GM18526 (cell line): ENCODE measurements around the gene TXNRD3.

Source experiments
- POLR2A ChIP-seq: IDR thresholded peaks from 3 replicates; pipeline ENCODE4 v1.6.1; 2011; ENCODE audit not compliant: insufficient read length; ENCODE audit errors: extremely low read depth

The TXNRD3 gene

DNA sequence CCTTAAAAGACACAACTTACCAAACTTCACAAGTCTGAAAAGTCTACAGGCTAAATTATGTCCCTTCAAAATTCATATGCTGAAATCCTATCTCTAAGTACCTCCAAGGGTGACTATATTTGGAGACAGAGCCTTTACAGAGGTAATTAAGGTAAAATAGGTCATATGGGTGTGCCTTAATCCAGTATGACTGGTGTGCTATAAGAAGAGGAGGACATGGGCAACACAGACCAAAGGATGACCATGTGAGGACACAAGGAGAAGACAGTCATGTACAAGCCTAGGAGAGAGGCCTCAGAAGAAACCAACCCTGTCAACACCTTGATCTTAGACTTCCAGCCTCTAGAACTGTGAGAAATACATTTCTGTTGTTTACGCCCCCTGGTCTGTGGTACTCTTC lies 32.2 kb downstream of the TXNRD3 start:
- no peak for TF ChIP-seq POLR2A

DNA sequence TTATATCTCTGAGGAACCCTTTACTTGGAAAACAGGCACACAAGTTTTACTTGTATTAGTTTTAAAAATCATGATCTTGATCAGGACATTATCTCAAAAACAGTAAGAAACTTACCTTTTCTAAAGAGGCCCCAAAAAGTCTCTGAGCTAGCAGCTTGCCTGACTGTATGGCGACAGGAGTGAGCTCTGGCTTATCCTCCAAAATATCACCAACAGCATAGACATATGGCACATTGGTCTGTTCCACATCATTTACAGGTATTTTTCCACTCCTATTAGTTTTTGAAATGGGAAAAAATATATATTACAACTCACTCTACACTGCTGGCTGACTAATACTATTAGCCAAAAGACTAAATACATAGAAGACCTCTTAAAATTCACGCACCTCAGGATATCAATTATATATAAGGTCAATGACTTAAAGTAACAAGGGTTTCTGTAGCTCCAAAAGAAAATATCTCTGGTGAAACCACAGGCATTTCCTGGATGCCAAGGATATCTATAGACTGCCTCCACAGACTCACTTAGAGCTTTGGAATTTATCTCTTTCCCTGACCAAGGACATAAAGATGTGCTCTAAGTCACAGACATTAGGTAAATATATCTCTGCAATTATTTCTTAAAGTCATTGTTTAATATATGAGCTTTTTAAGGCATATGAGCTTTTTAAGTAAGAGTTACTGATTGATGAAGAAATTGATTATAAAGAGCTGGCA lies 33.1 kb downstream of the TXNRD3 start:
- TF ChIP-seq POLR2A, result no peak

DNA sequence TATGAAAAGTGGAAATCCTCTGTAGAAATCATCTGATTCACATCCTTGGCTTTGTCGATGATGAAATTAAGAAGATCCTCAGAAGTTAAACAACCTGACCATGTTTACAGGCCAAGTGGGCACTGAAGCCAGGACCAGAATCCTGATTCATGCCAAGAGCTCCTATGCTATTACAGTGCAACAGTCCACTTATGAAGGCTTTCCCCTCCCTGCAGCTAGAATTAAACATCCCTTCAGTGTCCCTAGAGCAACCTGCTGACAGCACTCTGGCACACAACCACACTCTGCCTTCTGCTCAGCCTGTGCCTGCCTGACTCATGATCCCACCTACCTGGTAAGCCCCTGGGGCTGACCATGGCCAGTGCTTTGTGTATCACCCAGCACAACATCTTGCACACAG lies 33.8 kb downstream of the TXNRD3 start:
- no peak for TF ChIP-seq POLR2A

DNA sequence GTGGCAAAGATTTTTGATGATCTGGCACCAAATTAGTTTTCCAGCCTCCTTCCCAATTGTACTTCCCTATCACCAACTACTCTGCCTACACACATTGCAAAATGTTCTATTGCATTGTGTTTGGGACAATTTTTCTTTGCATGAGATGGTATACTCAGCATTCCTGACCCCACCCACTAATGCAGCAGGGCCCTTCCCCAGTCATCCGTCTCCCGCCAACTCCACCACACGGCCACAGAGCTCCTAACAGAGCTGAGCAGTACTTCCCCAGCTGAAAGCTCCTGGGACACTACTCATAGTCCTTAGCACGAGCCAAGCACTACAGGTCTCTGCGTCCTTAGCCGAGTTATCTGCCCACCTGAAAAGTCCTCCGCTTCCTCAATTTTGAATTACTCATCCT lies 34.2 kb downstream of the TXNRD3 start:
- TF ChIP-seq POLR2A, result no peak

DNA sequence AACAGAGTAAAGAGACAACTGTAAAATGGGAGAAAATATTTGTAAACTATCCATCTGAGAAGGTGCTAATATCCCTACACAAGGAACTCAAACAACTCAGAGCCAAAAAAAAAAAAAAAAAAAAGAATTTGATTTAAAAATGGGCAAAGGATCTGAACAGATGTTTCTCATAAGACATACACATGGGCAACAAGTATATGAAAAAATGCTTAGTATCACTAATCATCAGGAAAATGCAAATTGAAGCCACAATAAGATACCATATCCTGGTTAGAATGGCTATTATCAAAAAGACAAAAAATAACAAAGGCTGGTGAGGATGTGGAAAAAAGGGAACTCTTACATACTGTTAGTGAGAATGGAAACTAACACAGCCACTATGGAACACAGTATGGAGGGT lies 36.2 kb downstream of the TXNRD3 start:
- TF ChIP-seq POLR2A, result no peak

GRCh38 chr3:126618021-126618420 lies 36.9 kb downstream of the TXNRD3 start:
- no peak for TF ChIP-seq POLR2A

- TF ChIP-seq POLR2A, result no peak
Measured at GRCh38 chr3:126617571-126617970, 37.4 kb downstream of the TXNRD3 start.

DNA sequence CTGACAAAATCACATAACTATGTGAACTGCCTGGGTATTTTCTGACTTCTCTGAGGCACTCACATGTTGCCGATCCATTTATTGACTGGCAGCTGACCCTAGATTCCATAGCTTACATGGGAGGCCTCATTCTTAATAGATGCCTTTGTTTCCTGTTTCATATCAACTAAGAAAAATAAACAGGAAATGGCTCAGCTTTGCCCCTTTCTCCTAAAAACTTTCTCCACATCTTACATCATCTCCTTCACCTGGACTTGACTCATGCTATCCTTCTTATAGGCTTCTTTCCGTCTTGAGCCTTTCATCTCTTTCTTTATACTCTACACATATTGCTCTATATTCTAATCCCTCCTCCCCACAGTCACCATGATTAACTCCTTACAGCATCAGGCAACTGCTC lies 38.0 kb downstream of the TXNRD3 start:
- TF ChIP-seq POLR2A, result no peak

DNA sequence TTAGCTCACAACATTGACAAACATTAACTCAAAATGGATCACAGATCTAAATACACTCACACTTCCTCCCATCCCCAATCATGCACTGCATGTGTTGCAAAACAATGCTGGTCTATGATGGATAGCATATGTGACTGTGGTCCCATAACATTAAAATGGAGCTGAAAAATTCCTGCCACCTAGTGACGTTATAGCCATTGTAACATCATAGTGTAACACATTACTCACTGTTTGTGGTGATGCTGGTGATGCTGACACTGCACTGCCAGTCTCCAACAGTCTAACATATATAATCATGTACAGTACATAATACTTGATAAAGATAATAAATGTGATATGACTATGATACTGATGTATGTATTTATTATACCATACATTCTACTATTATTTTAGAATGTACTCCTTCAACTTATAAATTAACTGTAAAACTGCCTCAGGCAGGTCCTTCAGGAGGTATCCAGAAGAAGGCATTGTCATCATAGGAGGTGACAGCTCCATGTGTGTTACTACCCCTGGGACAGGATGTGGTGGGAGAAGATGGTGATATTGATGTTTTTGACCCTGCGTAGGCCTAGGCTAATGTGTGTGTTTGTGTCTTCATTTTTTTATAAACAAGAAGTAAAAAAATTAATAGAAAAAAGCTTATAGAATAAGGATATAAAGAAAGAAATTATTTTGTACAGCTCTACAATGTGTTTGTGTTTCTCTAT lies 41.3 kb downstream of the TXNRD3 start:
- no peak for TF ChIP-seq POLR2A

- no peak for TF ChIP-seq POLR2A
Measured at GRCh38 chr3:126612479-126613205, 42.3 kb downstream of the TXNRD3 start.

DNA sequence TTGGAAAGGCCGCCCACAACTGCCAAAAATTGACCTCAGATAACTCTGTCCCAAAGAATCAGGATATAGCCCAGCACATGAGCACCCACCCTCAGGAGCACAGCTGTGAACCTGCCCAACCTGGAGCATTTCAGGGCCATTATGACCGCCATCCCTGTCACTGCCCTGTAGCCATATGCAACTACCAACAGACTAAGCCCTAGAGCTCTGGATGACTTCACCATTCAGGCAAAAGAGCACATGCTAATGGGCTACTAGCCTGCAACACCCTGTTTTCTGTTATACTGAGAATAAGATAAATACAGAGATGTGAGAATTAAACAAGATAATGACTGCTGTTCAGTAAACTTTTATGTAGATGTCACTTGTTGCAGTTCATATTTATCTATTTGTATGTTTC lies 45.0 kb downstream of the TXNRD3 start:
- no peak for TF ChIP-seq POLR2A

GRCh38 chr3:126607214-126607908 lies 47.6 kb downstream of the TXNRD3 start:
- no peak for TF ChIP-seq POLR2A

DNA sequence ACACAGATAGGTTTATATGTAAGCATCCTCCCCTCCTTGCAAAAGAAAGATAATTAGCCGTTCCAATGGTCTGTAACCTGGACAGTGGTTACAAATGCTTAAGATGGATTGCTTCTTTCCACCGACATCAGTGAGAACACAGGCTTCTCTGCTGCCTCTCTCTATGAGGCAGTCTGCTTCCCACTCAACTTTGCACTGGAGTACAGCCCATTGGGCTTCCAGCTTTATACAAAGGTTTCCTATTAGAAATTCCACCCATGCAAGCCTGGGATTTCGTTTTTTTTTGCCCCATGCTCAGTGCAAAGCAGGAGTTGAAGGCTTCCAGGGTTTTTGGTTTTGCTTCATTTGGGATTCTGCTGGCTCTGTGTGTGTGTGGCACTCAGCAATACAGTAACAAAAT lies 48.9 kb downstream of the TXNRD3 start:
- no peak for TF ChIP-seq POLR2A

- TF ChIP-seq POLR2A, result no peak
Measured at GRCh38 chr3:126604691-126605090, 50.2 kb downstream of the TXNRD3 start.

- TF ChIP-seq POLR2A, result no peak
Measured at GRCh38 chr3:126599101-126599500, 55.8 kb downstream of the TXNRD3 start.
